ENCODE results near the gene LCN6.

The LCN6 gene

DNA sequence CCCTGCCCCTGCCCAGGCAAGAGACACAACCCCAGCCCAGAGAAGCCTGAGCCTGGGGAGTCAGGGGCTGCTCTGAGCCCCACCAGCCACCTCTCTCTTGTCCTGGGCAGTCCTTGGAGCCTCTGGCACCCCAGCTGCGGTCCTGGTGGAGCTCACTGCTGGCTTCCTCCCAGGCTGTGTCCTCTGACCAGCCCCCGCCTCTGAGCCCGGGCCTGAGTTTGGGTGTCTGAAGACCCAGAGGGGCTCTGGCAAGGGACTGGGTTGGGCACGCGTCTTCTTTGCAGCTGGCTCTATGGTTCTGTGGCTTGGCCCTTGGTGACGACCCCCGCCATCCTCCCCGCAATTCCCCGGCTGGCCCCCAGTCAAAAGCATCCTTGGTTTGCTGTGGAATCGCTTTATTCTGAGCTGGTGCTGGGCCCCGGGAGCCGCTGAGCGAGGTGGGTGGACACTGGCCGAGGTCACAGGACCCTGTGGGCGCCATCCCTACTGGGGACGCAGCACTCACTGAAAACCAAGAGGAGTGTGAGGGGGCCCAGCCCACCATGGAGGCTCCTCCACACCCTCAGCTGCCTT lies 4.6 kb downstream of the LCN6 start:
- no peak for DNase-seq (ENCODE audit: low spot score)

DNA sequence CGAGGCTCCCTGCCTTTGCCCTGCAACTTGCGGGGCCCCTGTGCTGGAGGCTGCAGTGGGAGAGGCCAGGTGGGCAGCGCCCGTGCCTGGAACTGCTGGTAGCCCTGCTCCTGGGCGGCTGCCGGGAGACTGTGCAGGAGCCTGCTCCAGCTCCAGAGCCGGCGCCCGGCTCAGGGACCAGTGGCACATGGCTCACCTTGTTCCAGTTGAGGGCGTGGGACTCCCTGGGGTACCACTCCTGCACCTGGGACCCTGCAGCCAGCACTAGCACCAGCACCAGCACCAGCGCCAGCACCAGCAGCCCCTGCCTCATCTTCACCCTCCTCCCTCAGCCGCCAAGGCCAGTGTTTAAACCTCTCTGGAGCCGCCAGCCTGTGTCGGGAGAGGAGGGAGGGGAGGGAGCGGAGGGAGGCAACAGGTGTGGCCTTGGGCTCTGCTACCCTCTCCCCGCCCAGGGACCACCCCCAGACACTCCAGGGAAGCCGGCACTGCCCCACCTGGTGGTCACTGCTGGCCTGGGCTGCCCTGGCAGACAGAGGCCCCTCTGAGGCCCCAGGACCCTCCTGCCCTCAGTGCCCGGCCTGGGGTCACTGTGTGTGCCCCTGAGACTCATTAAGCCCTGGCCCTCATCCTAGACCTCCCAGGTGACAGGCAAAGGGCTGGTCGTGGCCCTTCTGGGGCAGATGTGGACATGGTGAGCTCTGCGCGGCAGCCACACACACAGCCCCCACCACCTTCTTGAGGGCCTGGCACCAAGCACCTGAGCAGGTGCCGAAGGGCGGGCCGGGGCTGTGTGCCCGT lies 5.5 kb downstream of the LCN6 start, which contains the start of gene LCN10:
Gene LCN10, minus strand, starts transcription at position 350 of the 801 bp plus-strand sequence. Its CDS starts 37 bp downstream, at position 313.
- DNase-seq (ENCODE audit: low spot score) = no peak

DNA sequence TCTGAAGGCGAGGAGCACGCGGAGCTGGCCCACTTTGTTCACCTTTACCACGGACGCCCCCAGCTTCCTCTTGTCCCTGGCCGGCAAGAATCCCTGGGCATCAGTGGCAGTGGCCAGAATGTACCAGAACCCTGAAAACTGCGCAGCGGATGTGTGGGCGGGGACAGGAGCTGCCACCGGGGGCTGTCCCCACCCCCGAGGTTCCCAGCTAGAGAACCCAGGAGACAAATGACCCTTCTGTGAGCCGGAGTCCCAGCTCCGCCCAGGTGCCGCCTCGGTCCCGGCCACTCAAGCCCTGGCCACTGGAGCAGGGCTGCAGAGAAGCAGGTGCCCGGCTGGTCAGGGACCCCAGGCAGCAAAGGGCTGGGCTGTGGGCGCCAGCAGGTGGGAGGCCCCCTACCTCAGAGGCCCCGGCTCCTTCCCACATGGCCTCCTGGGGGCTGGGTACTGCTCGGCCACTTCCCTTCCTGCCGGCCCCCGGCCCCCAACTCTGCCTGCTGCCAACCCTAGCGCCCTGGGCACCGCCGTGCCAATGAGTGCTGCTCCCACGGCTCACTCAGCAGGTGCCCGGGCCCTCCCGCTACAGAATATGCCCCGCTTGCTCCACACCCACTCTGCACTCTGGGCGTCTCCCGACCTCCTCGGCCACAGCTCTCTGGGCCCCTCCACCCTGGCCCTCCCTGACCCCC lies 6.3 kb downstream of the LCN6 start:
- DNase-seq (ENCODE audit: low spot score) = no peak

DNA sequence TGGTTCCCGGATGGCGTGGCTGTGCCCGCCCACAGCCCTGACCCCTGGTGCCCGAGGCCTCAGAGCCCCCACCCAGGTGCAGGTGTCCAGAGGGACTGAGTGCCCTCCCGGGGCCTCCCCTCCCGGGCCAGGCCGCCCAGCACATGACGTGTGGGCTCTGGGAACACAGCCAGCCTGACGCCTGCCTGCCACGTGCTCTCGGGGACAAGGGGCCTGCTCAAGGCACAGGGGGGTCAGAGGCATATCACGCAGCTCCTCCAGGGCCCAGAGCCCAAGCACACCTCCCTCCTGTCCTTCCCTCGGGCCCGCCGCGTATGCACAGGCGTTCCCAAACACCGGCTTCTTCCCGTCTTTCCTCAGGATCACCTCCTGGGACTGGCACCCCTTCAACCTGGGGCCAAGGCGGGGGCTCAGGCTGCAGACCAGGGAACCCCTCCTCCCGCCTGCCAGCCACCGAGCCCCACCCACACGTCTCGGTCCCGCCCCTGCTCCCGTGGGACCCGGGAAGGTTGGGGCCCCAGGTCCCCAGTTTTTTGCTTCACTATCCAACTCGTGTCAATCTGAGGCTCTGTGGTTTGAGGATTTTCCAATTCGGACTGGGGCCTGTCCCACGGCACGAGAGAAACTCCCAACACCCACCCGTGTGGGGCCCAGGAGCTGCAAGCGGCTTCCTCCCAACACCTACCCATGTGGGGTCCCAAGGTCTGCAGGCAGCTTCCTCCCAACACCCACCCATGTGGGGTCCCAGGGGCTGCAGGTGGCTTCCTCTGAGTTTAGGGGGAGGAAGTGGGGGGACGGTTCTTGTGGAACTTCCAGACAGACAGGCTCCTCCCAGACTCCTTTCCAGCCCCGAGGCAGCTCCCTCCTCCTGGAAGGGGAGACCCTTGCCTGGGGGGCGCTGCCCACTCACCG lies 7.1 kb downstream of the LCN6 start:
- no peak for DNase-seq (ENCODE audit: low spot score)

DNA sequence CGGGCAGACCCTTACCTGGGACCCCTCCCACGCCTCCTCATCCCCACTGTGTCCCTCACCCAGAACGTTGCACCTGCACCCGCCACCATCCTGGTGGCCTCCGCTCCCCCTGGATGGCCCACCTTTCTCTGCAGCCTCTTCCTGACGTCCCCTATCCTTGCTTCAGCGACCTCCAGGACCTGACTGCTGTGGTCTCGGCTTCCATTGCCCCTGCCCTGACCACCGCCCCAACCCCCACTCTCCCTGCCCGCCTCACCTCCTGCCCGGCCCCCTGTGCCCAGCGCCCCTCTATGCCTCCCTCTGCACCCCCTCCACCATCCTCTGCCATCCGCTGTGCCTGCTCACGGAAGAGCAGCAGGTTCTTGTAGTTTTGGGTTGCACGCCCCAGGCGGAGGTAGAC lies 7.8 kb downstream of the LCN6 start:
- no peak for DNase-seq (ENCODE audit: low spot score)

DNA sequence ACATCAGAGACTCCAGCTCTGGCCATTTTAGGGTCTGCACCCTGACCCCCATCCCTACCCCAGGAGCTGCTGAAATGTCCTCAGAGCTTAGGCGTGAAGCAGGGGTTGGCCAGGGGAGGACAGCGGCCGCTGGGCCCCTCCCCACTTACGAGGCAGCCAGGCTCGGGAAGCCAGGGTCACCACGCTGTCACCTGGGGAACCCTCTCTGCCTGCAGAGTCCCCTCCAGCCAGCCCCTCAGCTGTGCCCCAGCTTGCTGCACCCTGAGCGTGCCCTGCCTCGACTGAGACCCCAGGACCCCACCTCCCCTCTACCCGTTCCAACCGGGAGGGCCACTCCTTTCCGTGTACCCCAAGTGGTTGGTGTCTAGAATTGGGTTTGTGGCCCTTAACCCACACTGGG lies 8.3 kb downstream of the LCN6 start:
- no peak for DNase-seq (ENCODE audit: low spot score)

DNA sequence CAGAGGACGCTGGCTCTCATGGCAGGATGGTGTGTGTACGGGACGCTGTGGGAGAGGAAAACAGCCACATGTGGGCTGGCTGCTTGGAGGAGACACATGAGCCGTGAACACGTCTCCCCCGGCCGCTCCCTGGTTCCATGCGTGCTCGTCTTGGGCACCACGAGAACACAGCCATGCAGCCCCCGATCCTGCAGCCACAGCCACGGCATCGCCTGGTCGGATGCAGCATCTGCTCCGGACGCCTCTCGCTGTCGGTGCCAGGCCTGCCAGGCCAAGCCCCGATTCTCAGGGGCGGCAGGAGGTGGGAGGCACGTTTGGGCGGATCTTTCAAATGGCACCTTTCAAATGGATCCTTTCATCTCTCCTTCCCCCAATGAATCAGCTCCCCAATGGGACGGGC lies 8.8 kb downstream of the LCN6 start:
- DNase-seq (ENCODE audit: low spot score) = no peak

DNA sequence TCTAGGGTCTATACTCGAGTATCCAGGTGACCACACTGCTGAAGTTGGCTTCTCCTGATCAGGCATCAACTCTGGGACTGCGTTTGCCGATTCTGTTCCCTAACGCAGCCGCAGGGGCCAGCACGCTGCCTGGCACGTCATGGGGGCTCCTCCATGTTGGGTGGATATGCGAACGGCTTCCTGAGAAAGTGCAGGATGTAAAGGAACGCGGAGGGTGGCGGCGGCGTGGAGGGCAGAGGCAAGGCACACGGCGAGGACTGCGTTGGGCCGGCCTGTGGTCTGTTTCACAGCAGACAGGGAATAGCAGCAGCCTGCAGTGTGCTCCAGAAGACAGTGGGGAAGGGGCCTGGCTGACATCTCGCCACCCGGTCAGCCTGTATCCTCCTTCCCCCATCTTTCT lies 9.4 kb downstream of the LCN6 start:
- DNase-seq (ENCODE audit: low spot score) = no peak

DNA sequence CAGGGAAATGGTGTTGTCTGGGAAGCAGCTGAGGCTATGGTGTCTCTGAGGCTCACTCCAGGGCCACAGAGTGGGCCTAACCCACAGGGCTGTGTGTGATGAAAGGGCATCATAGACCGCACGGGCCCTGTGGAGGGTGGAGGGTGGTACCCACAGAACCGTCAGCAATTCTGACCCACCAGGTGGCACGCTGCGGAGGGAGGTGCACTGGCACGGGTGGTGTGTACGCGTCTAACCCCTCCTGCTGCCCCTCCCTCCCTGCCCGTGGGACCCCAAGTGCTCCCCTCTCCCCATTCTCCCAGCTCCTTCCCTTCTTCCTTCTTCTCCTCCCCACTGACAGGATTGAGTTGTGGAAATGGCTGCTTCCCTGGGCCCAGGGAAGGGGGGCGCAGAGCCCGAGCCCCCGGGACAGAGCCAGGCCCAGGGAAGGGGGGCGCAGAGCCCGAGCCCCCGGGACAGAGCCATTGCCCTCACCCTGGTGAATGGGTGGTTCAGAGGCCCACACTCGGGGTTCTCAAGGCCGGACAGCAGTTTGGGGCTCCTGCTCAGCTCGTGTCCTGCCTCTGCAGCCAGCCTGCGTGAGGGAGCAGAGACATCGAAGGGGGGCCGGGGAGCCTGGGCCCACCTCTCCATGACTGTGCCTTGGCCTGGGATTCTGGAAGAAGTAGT lies 12.4 kb downstream of the LCN6 start:
- DNase-seq (ENCODE audit: low spot score) = no peak

DNA sequence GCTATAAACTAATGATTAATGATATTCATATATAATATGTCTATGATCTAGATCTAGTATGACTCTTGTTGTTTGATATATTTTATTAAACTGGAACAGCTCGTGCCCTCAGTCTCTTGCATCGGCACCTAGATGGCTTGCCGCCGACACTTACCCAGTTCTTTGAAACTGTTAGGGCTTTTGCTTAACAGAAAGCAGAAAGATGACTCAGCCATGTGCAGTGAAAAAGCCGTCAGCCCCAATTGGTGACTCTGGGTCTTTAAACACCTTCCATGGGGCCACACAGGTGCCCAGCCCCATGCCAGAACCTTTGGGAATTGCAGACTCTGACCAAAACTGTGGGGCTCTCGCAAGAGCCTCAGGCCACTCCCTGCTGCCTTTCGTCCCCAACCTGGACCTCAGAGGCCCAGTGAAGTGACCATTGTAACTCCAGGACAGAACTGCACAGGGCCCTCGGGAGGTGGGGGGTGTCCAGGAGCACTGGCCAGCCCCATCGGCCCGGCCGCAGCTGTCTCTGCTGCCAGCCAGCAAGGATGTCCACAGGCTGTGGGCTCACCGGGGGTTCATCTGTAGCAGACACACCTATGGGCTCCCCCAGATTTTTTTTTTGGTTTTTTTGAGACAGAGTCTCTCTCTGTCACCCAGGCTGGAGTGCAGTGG lies 13.4 kb downstream of the LCN6 start:
- no peak for DNase-seq (ENCODE audit: low spot score)

DNA sequence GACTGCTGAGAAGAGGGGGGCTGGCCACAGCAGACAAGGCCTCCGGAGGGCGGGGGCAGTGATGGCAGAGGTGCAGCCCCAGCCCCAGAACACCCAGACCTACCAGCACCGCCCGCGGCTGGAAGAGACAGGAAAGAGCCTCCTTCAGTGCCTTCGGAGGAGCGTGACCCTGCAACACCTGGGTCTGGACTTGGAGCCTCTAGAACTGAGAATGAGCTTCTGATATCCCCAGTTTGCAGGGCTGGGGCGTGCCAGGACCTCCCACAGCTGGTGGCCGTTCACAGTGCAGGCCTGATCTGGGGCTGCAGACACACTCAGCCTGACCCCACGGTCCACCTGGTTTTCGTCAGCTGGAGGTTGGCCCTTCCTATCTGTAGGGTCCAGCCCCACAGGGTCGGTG lies 14.7 kb downstream of the LCN6 start:
- DNase-seq (ENCODE audit: low spot score) = no peak

DNA sequence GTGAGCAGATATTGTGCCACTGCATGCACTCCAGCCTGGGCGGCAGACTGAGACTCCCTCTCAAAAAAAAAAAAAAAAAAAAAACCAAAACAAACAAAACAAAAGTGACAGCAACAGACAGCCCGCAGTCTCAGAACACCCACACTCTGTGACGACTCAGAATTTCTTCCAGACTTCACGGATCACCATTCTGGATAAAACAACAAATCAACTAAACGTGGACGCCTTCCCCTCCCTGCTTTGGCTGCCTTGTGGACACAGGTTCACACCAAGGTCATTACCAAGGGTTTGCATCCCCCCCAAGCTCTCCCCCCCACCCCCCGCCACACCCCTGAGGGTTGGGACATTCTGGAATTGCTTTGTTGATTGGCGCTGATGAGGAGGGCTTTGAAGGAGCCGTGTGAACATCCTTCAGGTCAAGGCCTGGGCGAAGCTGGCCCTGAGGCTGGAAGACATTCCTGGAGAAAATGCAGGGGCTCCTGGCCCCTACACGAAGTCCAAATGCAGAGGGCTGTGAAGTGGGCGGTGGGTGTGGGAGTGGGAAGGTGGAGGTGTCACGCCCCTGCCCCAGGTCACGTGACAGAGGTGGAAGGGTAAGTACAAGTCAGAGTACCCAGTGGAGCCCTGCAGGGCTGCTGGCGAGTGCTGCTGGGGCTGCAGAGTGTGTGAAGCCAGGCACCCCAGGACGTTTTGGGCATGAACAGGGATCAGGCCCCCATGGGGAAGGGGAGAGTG lies 15.7 kb downstream of the LCN6 start:
- DNase-seq (ENCODE audit: low spot score) = no peak

DNA sequence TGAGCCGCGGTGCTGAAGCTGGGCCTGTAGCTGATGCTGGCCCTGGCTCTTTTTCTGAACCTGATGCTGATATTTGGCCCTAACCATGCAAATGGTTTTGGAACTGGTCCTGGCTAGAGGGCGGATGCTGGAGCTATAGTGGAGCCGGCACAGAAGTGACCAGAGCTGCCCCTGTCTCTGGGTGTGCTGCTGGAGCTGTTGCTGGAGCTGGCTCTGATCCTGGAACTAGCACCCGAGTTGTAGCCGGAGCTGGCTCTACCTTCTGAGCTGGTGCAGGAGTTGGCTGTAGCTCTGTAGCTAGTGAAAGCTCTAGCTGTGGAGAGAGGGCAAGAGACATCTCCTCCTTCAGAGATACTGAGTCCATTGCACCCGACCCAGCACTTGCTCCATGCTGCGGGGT lies 18.4 kb downstream of the LCN6 start:
- no peak for DNase-seq (ENCODE audit: low spot score)

DNA sequence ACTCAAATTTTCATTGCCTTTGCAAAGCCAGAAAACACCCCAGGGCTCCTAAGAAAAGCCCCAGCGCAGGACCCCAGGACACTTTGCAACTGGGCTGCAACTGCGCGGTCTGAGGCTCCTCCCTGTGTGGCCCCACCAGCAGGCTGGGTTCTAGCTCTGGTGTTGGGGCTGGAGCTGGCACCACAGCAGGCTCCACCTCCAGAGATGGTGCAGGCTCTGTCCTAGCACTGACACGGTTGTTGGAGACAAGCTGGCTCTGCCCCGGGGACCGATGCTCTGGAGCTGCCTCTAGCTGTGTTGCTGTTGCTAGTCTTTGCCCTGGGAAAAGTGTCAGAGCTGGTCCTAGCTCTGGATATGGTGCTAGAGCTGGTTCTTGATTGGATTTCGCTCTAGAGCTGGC lies 19.2 kb downstream of the LCN6 start:
- DNase-seq (ENCODE audit: low spot score) = no peak

DNA sequence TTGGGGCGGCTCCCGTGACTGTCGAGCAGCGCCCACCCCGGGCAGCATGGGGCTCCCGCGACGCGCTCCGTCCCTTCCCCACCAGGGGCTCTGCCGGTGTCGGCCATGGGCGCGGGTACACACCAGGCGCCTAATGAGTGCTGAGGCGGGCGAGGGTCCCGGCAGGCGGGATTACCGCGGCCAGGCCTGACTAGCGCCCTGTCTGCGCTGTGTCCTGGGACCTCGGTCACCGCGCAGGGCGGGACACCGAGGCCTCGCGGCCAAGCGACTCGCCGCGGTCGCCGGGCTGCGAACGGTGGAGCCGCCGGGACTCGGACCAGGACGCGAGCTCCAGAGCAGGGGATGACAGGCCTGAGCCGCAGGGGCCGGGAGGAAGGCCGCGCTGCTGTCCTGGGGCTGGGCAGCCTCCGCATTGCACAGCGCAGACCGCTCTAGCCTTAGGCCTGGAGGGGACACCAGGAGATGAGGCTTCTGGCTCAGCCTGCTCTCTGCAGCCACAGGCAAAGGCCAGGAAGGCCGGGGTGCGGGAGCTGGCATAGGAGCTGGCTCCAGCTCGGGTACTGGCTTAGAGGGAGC lies 19.7 kb downstream of the LCN6 start:
- DNase-seq (ENCODE audit: low spot score) = peak; percentile 68

DNA sequence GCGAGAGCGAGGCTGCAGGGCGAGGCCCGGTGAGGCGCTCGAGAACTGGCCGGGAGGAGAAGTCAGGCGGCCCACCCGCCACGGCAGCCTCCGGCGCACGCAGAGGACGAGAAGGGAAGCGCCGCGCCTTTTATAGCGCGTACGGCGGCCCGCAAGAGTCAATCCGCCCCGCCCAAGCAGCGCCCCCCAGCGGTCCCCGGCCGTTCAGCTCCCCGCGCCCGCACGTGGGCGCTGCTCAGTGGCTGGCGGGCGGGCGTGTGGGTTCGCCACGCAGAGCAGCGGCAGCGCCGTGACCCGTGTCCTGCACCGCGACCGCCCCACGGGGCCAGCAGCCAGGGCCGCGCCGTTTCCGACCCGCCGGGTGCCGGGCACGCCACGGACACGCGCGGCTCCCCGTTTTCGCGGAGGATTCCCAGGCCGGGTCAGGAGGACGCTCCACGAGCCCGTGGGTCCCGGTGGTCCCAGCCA lies 20.2 kb downstream of the LCN6 start:
- DNase-seq (ENCODE audit: low spot score) = peak; percentile 97

DNA sequence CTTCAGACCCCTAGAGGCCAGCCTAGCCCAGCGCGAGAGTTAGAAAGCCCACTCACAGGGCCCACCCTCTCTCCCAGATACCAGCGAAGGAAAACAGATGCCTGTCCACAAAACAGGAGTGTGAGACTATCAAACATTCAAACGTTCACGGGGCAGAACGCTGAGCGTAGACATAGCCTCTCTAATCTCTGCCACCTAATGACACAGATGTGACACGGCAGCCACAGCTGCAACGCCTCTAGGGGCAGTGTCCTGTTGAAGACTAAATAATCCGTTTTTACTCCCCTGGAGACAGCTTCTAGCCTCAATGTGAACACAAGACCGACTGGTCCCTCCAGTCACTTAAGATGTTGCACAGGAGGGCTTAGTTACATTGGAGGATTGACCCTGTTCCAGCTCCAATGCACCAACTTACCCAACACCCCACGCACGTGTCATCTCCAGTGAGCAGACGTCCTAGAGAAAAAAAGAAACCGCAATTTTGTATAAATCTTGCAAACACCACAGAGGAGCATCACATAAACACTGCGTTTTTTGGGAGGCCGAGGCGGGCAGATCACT lies 21.6 kb downstream of the LCN6 start:
- DNase-seq (ENCODE audit: low spot score) = peak; percentile 67

DNA sequence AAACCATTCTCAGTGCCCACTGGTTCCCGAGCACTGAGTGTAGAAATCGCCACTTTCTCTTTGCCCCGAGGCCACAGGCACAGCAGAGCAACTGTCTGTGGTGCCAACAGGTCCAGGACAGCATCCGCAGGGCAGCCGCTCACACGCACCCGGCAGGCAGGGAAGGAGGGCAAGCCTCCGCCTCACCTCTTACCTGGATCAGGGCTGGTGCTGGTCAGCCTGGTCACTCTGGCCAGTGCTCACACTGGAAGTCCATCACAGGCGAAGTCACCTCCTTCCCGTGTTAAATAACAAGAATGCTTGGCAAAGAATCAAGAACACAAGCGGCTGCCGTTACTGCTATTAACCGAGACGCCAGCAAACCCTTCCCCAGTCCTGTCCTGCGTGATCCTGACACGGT lies 22.2 kb downstream of the LCN6 start:
- DNase-seq (ENCODE audit: low spot score) = no peak

DNA sequence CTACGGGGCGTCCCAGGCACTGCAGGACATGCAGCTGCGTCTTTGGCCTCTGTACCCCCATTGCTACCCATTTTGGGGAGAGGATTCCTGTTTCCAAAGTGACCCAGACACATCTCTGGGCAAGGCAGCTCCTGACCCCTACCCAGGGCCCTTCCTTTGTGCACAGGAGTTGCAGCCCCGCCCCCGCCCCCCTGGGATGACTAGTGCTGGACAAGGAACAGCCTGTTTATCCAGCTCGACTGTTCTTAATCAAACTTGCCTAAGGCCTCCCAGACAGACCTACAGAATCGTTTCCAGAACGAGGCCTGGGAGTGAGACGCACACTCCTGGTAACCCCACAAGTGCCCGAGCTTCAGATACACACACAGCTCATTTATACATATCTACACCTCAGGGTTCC lies 22.7 kb downstream of the LCN6 start:
- no peak for DNase-seq (ENCODE audit: low spot score)

DNA sequence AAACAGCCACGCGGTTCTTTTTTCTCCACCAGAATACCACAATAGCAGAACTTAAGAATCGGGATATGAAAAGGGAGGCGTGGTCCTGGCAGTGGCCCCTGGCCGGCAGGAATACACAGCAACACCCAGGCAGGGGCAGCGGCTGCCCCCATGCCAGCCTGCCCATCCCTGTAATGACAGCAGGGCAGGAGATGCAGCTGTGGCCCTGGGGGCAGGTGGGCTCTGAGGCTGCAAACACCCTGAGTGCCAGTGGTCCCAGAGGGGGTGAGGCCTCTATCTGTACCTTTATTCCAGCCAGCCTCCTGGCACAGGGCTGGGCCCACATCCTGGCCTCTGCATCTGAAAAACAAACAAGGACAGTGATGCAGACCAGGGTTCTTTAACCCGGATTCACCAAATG lies 23.6 kb downstream of the LCN6 start:
- no peak for DNase-seq (ENCODE audit: low spot score)
